GM23338 (cell line): ENCODE measurements around the gene PLCL1. TPM values are rescaled to one million over a fixed set of nuclear protein-coding genes. Genes with fewer than 3 reads are reported as not detected.

Experiments used
- ATAC-seq: fragments of 200-7000 bp; cut with Tn5 transposase; 3 replicates; pipeline ENCODE4 v1.9.1; 2020
- DNase-seq: peaks from one replicate; pipeline ENCODE4 v3.0.0-alpha.2; 2015; ENCODE audit warnings: low spot score
- H2AFZ ChIP-seq: fragments of 200-600 bp; sonication (generic); 2 replicates; pipeline ENCODE4 v1.8.0; 2016; ENCODE audit warnings: antibody characterized with exemption, mild to moderate bottlenecking, moderate library complexity
- H3F3A ChIP-seq: fragments of 200-600 bp; sonication (generic); replicated peaks from 2 replicates; pipeline ENCODE4 v1.8.0; 2017; ENCODE audit warnings: antibody characterized with exemption, mixed run types, low read depth
- H3K27ac ChIP-seq: fragments of 200-600 bp; sonication (generic); 2 replicates; pipeline ENCODE4 v1.6.1; 2016; ENCODE audit warnings: low read depth
- H3K27me3 ChIP-seq: fragments of 200-600 bp; sonication (generic); 2 replicates; pipeline ENCODE4 v1.8.0; 2016; ENCODE audit warnings: mild to moderate bottlenecking, mixed run types, moderate library complexity; ENCODE audit not compliant: insufficient read depth
- H3K36me3 ChIP-seq: fragments of 200-600 bp; sonication (generic); 2 replicates; pipeline ENCODE4 v1.8.0; 2016; ENCODE audit warnings: mild to moderate bottlenecking; ENCODE audit not compliant: insufficient read depth
- H3K4me1 ChIP-seq: fragments of 200-600 bp; sonication (generic); 2 replicates; pipeline ENCODE4 v1.8.0; 2016; ENCODE audit warnings: mild to moderate bottlenecking, moderate library complexity; ENCODE audit not compliant: insufficient read depth
- H3K4me2 ChIP-seq: fragments of 200-600 bp; sonication (generic); 2 replicates; pipeline ENCODE4 v1.7.1; 2017; ENCODE audit warnings: mixed run types
- H3K4me3 ChIP-seq: fragments of 200-600 bp; sonication (generic); 2 replicates; pipeline ENCODE4 v1.6.1; 2016; ENCODE audit warnings: mixed run types
- H3K79me2 ChIP-seq: fragments of 200-600 bp; sonication (generic); replicated peaks from 2 replicates; pipeline ENCODE4 v1.8.0; 2017; ENCODE audit warnings: mild to moderate bottlenecking; ENCODE audit not compliant: insufficient read depth
- H3K9me2 ChIP-seq: fragments of 200-600 bp; sonication (generic); 2 replicates; pipeline ENCODE4 v1.8.0; 2017; ENCODE audit not compliant: insufficient read depth
- H4K20me1 ChIP-seq: fragments of 200-600 bp; sonication (generic); replicated peaks from 2 replicates; pipeline ENCODE4 v1.8.0; 2017; ENCODE audit warnings: mild to moderate bottlenecking; ENCODE audit not compliant: insufficient read depth
- H3K27ac Mint-ChIP-seq: 2 replicates; pipeline ENCODE4 v1.8.0; 2020; ENCODE audit warnings: inconsistent platforms, mild to moderate bottlenecking, moderate library complexity, mixed read lengths
- H3K27me3 Mint-ChIP-seq: 3 replicates; pipeline ENCODE4 v1.8.0; 2022; ENCODE audit warnings: low read depth, mild to moderate bottlenecking, moderate library complexity, mixed read lengths, inconsistent platforms; ENCODE audit not compliant: insufficient read depth, poor library complexity
- H3K36me3 Mint-ChIP-seq: 3 replicates; pipeline ENCODE4 v1.8.0; 2021; ENCODE audit warnings: low read depth, mild to moderate bottlenecking, inconsistent platforms, moderate library complexity, mixed read lengths
- H3K4me1 Mint-ChIP-seq: 3 replicates; pipeline ENCODE4 v1.8.0; 2020; ENCODE audit warnings: mild to moderate bottlenecking, inconsistent platforms, mixed read lengths
- H3K4me3 Mint-ChIP-seq: 3 replicates; pipeline ENCODE4 v1.8.0; 2021; ENCODE audit warnings: moderate library complexity, mild to moderate bottlenecking, inconsistent platforms, mixed read lengths
- H3K9me3 Mint-ChIP-seq: 3 replicates; pipeline ENCODE4 v1.8.0; 2020; ENCODE audit warnings: moderate library complexity, mild to moderate bottlenecking, inconsistent platforms, mixed read lengths
- CREB1 ChIP-seq: fragments of 250-450 bp; sonication (Bioruptor Pico); IDR thresholded peaks from 2 replicates; pipeline ENCODE4 v1.5.0; 2020; ENCODE audit warnings: low read depth, mild to moderate bottlenecking, moderate library complexity
- CTCF ChIP-seq, 2 experiments: fragments of 200-600 bp in 1 of 2; sonication (generic) in 1 of 2; conservative IDR thresholded peaks; 2 replicates each; pipeline versions ENCODE4 v1.5.1 to v1.6.1; 2016 to 2017; ENCODE audit warnings: antibody characterized with exemption in 2 of 2, low read depth in 2 of 2, mild to moderate bottlenecking in 2 of 2, moderate library complexity in 1 of 2
- ETS1 ChIP-seq: IDR thresholded peaks from 2 replicates; pipeline ENCODE4 v1.6.1; 2016; ENCODE audit warnings: antibody characterized with exemption
- EZH2 ChIP-seq: fragments of 200-600 bp; sonication (generic); IDR thresholded peaks from one replicate; pipeline ENCODE4 v1.8.0; 2017; ENCODE audit warnings: antibody characterized with exemption, mild to moderate bottlenecking, low read depth; ENCODE audit not compliant: unreplicated experiment
- EZH2phosphoT487 ChIP-seq: fragments of 200-600 bp; sonication (generic); IDR thresholded peaks from one replicate; pipeline ENCODE4 v1.8.1; 2018; ENCODE audit warnings: antibody characterized with exemption; ENCODE audit not compliant: unreplicated experiment
- JUNB ChIP-seq: IDR thresholded peaks from one replicate; pipeline ENCODE4 v1.6.1; 2016; ENCODE audit warnings: antibody characterized with exemption; ENCODE audit not compliant: unreplicated experiment
- NANOG ChIP-seq: IDR thresholded peaks from 2 replicates; pipeline ENCODE4 v1.6.1; 2016; ENCODE audit warnings: antibody characterized with exemption, borderline replicate concordance
- POLR2AphosphoS5 ChIP-seq: IDR thresholded peaks from 2 replicates; pipeline ENCODE4 v1.6.1; 2016; ENCODE audit warnings: antibody characterized with exemption, low read depth
- REST ChIP-seq: IDR thresholded peaks from one replicate; pipeline ENCODE4 v1.6.1; 2018; ENCODE audit warnings: antibody characterized with exemption; ENCODE audit not compliant: unreplicated experiment
- STAT1 ChIP-seq: IDR thresholded peaks from one replicate; pipeline ENCODE4 v1.6.1; 2016; ENCODE audit warnings: antibody characterized with exemption; ENCODE audit not compliant: unreplicated experiment
- ZNF114 ChIP-seq: fragments of 250-450 bp; sonication (Bioruptor Pico); IDR thresholded peaks from 2 replicates; pipeline ENCODE4 v1.5.0; 2020; ENCODE audit warnings: mild to moderate bottlenecking, moderate library complexity
- ZNF331 ChIP-seq: fragments of 250-450 bp; sonication (Bioruptor Pico); IDR thresholded peaks from 2 replicates; pipeline ENCODE4 v1.5.0; 2020; ENCODE audit warnings: low read depth, mild to moderate bottlenecking, moderate library complexity
- ZNF462 ChIP-seq: fragments of 250-450 bp; sonication (Bioruptor Pico); IDR thresholded peaks from 2 replicates; pipeline ENCODE4 v1.5.0; 2020; ENCODE audit warnings: mild to moderate bottlenecking, moderate library complexity
- polyA plus RNA-seq: library from polyadenylated mRNA; unstranded; fragments of >200 nt; fragmentation: Nextera tagmentation; extraction: Ambion mirVana; gene quantifications from 2 replicates; pipeline ENCODE4 v1.2.1, GENCODE V29; 2016
- total RNA-seq: library from RNA; depleted of rRNA; stranded (reverse); fragments of >200 nt; shearing (Covaris generic); gene quantifications from 2 replicates; pipeline ENCODE4 v1.2.3, GENCODE V29; 2014

Gene PLCL1
- total and polyA plus RNA-seq, 2 experiments from 2014 or later = not detected

- Histone ChIP-seq H3K36me3 (no peaks in the 10 kb centered on the region), H3K4me3 (no peak overlapping the region), H3F3A (no peaks in the 10 kb centered on the region), H4K20me1 (no peaks in the 10 kb centered on the region), H3K27ac (no peak overlapping the region), H3K27me3 (no peaks in the 10 kb centered on the region), H3K79me2 (no peaks in the 10 kb centered on the region), H2AFZ (no peak overlapping the region), H3K9me2 (peaks cover 14% of the 10 kb centered on the region; the same call in 1 of the 2 replicates), H3K4me2 (no peak overlapping the region), H3K4me1 (peaks cover 9% of the 10 kb centered on the region; the same call in 1 of the 2 replicates)
- ATAC-seq = no peak
- Mint-ChIP-seq H3K4me1 (peaks cover 13% of the 10 kb centered on the region; the same call in 2 of the 3 replicates), H3K36me3 (no peaks in the 10 kb centered on the region), H3K9me3 (no peaks in the 10 kb centered on the region), H3K4me3 (no peak overlapping the region), H3K27ac (no peak overlapping the region), H3K27me3 (no peaks in the 10 kb centered on the region)
- DNase-seq = no peak
- TF ChIP-seq JUNB (no peak), STAT1 (no peak), POLR2AphosphoS5 (no peak), ZNF462 (CRISPR knock-in tag) (no peak), NANOG (no peak), CREB1 (CRISPR knock-in tag) (no peak), EZH2phosphoT487 (no peak), EZH2 (no peak), ZNF114 (CRISPR knock-in tag) (no peak), ZNF331 (no peak), REST (no peak), ETS1 (no peak), CTCF (conservative IDR thresholded peaks at IDR 0.05; ENCODE audit: low read depth in 2 of 2) (no peak)
Measured at GRCh38 chr2:198044777-198045176, 240.4 kb downstream of the PLCL1 start.
